Right lobe of liver (tissue), 6 donors: Measurements from ENCODE around the gene TM2D3. TPM values are rescaled to one million over a fixed set of nuclear protein-coding genes. Genes with fewer than 3 reads are reported as not detected.
A peak's percentile ranks its signal among the peaks of the same experiment; 100 is the strongest.

Source experiments
- ATAC-seq, 4 donors: fragments of 200-7000 bp; cut with Tn5 transposase; one replicate each; pipeline ENCODE4 v1.9.1; 2020; ENCODE audit warnings: mild to moderate bottlenecking in 4 of 4, moderate library complexity in 4 of 4
- DNase-seq, 3 donors: peaks; one replicate each; pipeline ENCODE4 v3.0.0-alpha.2; 2020
- H3K27ac ChIP-seq, 3 donors: fragments of 200-600 bp; one replicate each; pipeline ENCODE4 v1.8.0; 2022
- H3K27me3 ChIP-seq, 2 donors: fragments of 200-600 bp; one replicate each; pipeline ENCODE4 v1.8.0; 2022
- H3K36me3 ChIP-seq, 4 donors: fragments of 200-600 bp; sonication (generic) in 1 of 4; one replicate each; pipeline versions ENCODE4 v1.5.1 to v1.8.0; 2017 to 2022; ENCODE audit warnings: control low read depth in 1 of 4
- H3K4me1 ChIP-seq, 4 donors: fragments of 200-600 bp; sonication (generic) in 1 of 4; one replicate each; pipeline versions ENCODE4 v1.5.1 to v1.8.0; 2017 to 2022; ENCODE audit warnings: control low read depth in 1 of 4
- H3K4me3 ChIP-seq, 3 donors: fragments of 200-600 bp; one replicate each; pipeline ENCODE4 v1.8.0; 2022
- H3K9me3 ChIP-seq, 4 donors: fragments of 200-600 bp; sonication (generic) in 1 of 4; one replicate each; pipeline versions ENCODE4 v1.5.1 to v1.8.0; 2017 to 2022; ENCODE audit warnings: control low read depth in 1 of 4
- CTCF ChIP-seq, 4 donors: fragments of 200-600 bp in 3 of 4; fragments of 450-650 bp in 1 of 4; IDR thresholded peaks; one replicate each; pipeline versions ENCODE4 v1.5.1 to v1.8.0; 2016 to 2022; ENCODE audit warnings: antibody characterized with exemption in 4 of 4, mild to moderate bottlenecking in 2 of 4
- POLR2A ChIP-seq: fragments of 450-650 bp; IDR thresholded peaks from one replicate; pipeline ENCODE4 v1.6.1; 2017; ENCODE audit warnings: antibody characterized with exemption, mild to moderate bottlenecking
- WGBS: methylation state at CpG from one replicate; pipeline ENCODE4 v1.1.6; 2018; ENCODE audit warnings: low coverage, low lambda C conversion rate; ENCODE audit not compliant: insufficient coverage; ENCODE audit errors: missing lambda C conversion rate; 5-methylcytosine and 5-hydroxymethylcytosine counted together
- intact Hi-C, 2 donors: fragments of 100-400 bp; cut with DNase I; formaldehyde crosslinking; loops; one replicate each; pipeline versions ENCODE4 v1.11.2 to v1.14.1; 2022
- total RNA-seq, 6 experiments: library from RNA; depleted of rRNA in 2 of 6; stranded (reverse); fragments of >200 nt in 2 of 6; fragmentation: NEBNext Ultra II Directional in 3 of 6; extraction: Animal tissue kit (Norgen Biotek cat#: 25700) in 3 of 6; gene quantifications; one replicate each; pipeline versions ENCODE4 v1.1.0 to v1.2.4, GENCODE V29; 2016 to 2023
- donor health status: DM: no; HTN: yes; CAD: no.
- donor health status: DM: no; HTN: no; CAD: no.
- donor health status: DM: no; HTN: no; CAD: no.
- donor health status: DM: no; HTN: yes; CAD: no.
- donor health status: DM: no; HTN: yes; CAD: no.

The TM2D3 gene
- total RNA-seq, 6 experiments from 2014 or later: 29.5 to 46.9 (median 40.8) TPM

GRCh38 chr15:101613130-101614000 is 38.8 kb downstream of the TM2D3 start:
- no peaks in the 10 kb centered on the region for H3K27me3 ChIP-seq
- no peaks in the 10 kb centered on the region for H3K9me3 ChIP-seq
- peaks cover 0 to 40% (median 17%) of the 10 kb centered on the region in 4 donors for H3K4me1 ChIP-seq
- H3K27ac ChIP-seq: peak overlapping the region; percentile 74 to 86 (median 85)
- 28% methylated on average over 14 of the region's 20 CpGs for WGBS
- peak; percentile 61 for TF ChIP-seq POLR2A
- TF ChIP-seq CTCF (IDR thresholded peaks at IDR 0.05): no peak
- intact Hi-C loops: loop anchor here in 1 of 2 donors (10.0 kb wide), 1 partner anchor 169 kb away; no protein-coding TSS in a partner anchor
- H3K36me3 ChIP-seq: no peaks in the 10 kb centered on the region
- peak overlapping the region in 2 of 3 donors; percentile 28 to 29 for H3K4me3 ChIP-seq
- ATAC-seq: peak; percentile 33 to 63 (median 53)
- peak; percentile 89 to 92 (median 91) for DNase-seq

DNA sequence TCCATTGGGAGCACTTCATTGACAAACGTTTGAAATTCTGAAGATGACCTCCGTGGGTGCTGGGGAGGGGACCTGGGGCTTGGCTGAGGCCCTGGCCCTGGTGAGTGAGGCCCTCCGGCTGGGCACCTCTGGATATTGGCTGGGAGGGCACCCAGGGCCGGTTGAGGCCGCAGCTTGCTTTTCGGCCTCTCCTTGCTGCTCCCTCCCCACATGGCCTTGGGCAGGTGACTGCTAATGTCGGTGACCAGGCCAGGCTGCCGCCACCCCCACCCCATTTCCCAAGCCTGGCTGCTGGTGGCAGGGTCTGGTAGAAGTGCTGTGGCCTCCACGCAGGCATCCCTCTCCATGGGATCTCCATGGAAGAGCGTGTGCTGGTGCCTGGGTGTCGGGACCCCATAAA is 39.5 kb downstream of the TM2D3 start:
- H3K27me3 ChIP-seq: no peaks in the 10 kb centered on the region
- WGBS: 25% methylated on average over 1 of the region's 11 CpGs
- no peaks in the 10 kb centered on the region for H3K36me3 ChIP-seq
- peaks cover 0 to 40% (median 17%) of the 10 kb centered on the region in 4 donors for H3K4me1 ChIP-seq
- TF ChIP-seq CTCF (IDR thresholded peaks at IDR 0.05) (no peak), POLR2A (no peak)
- ATAC-seq (no peak), DNase-seq (no peak)
- H3K4me3 ChIP-seq: peak overlapping the region in 1 of 3 donors; percentile 29
- H3K27ac ChIP-seq: peak overlapping the region in 2 of 3 donors; percentile 85 to 86
- intact Hi-C loops: loop anchor here in 1 of 2 donors (10.0 kb wide), 1 partner anchor 168 kb away; no protein-coding TSS in a partner anchor
- H3K9me3 ChIP-seq: no peaks in the 10 kb centered on the region

- intact Hi-C loops: loop anchor here in 1 of 2 donors (10.0 kb wide), 1 partner anchor 167 kb away; no protein-coding TSS in a partner anchor
- ATAC-seq (no peak), DNase-seq (no peak)
- TF ChIP-seq POLR2A (no peak), CTCF (IDR thresholded peaks at IDR 0.05) (no peak)
- H3K4me3 ChIP-seq: peak overlapping the region in 1 of 3 donors; percentile 29
- H3K27ac ChIP-seq: no peak overlapping the region
- H3K36me3 ChIP-seq: no peaks in the 10 kb centered on the region
- 76% methylated on average over 7 of the region's 10 CpGs for WGBS
- no peaks in the 10 kb centered on the region for H3K9me3 ChIP-seq
- peaks cover 0 to 36% (median 15%) of the 10 kb centered on the region in 4 donors for H3K4me1 ChIP-seq
- H3K27me3 ChIP-seq: no peaks in the 10 kb centered on the region
These were observed 40.4 kb downstream of the TM2D3 start for GRCh38 chr15:101611580-101612299.

DNA sequence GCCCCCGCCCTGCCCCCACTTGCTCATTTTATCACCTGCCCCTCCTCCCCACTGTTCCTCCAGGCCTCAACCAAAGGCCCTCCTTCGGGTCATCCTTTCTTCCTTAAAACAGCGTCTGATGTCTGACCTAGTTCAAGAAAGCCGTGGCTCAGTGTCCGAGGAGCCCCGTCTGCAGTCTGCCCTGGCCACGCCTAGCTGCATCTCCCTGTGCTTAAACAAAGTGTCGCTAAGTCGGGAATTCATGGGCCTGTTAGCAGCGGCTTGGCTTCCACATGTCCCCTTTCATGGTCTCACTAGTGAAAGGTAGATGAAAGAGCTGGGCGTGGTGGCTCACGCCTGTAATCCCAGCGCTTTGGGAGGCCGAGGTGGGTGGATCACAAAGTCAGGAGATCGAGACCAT is 41.2 kb downstream of the TM2D3 start:
- H3K36me3 ChIP-seq: no peaks in the 10 kb centered on the region

More for the DNA sequence above, 41.2 kb downstream of the TM2D3 start:
- TF ChIP-seq CTCF (IDR thresholded peaks at IDR 0.05) (no peak), POLR2A (no peak)
- DNase-seq (no peak), ATAC-seq (no peak)
- Histone ChIP-seq H3K27me3 (no peaks in the 10 kb centered on the region), H3K9me3 (no peaks in the 10 kb centered on the region), H3K27ac (no peak overlapping the region), H3K4me3 (no peak overlapping the region), H3K4me1 (peaks cover 0 to 33% (median 13%) of the 10 kb centered on the region in 4 donors)
- 92% methylated on average over 15 of the region's 15 CpGs for WGBS
- intact Hi-C loops: loop anchor here in 1 of 2 donors (10.0 kb wide), 1 partner anchor 166 kb away; no protein-coding TSS in a partner anchor
